H9 (cell line): ENCODE results near the gene ZMIZ1. TPM values are rescaled to one million over a fixed set of nuclear protein-coding genes. Genes with fewer than 3 reads are reported as not detected.

Experiments
- DNase-seq: peaks from one replicate; pipeline ENCODE4 v3.0.0-alpha.2; 2017
- H2AFZ ChIP-seq: one replicate; pipeline ENCODE4 v1.6.1; 2013; ENCODE audit warnings: mild to moderate bottlenecking, low read length, control low read depth, moderate library complexity
- H2AK5ac ChIP-seq: 2 replicates; pipeline ENCODE4 v1.6.1; 2013; ENCODE audit warnings: low read length, control low read depth, mixed read lengths; ENCODE audit not compliant: insufficient read length
- H2BK120ac ChIP-seq: one replicate; pipeline ENCODE4 v1.6.1; 2013; ENCODE audit warnings: low read depth, mild to moderate bottlenecking, low read length, control low read depth, inconsistent platforms; ENCODE audit not compliant: poor library complexity, severe bottlenecking
- H2BK12ac ChIP-seq: 2 replicates; pipeline ENCODE4 v1.6.1; 2013; ENCODE audit warnings: low read length, control low read depth, mixed read lengths, low read depth; ENCODE audit not compliant: insufficient read length
- H2BK15ac ChIP-seq: 2 replicates; pipeline ENCODE4 v1.6.1; 2013; ENCODE audit warnings: low read depth, low read length, control low read depth
- H2BK20ac ChIP-seq: one replicate; pipeline ENCODE4 v1.6.1; 2013; ENCODE audit warnings: low read depth, mild to moderate bottlenecking, low read length, control low read depth, inconsistent platforms; ENCODE audit not compliant: poor library complexity, severe bottlenecking
- H2BK5ac ChIP-seq: 2 replicates; pipeline ENCODE4 v1.6.1; 2013; ENCODE audit warnings: low read length, control low read depth, mixed read lengths; ENCODE audit not compliant: insufficient read length
- H3K14ac ChIP-seq: 2 replicates; pipeline ENCODE4 v1.6.1; 2013; ENCODE audit warnings: low read length, control low read depth; ENCODE audit not compliant: insufficient read depth
- H3K18ac ChIP-seq: 2 replicates; pipeline ENCODE4 v1.6.1; 2013; ENCODE audit warnings: low read depth, mild to moderate bottlenecking, mixed read lengths, low read length, control low read depth; ENCODE audit not compliant: insufficient read length
- H3K23ac ChIP-seq: 2 replicates; pipeline ENCODE4 v1.6.1; 2013; ENCODE audit warnings: low read length, control low read depth, mixed read lengths, low read depth; ENCODE audit not compliant: insufficient read length
- H3K23me2 ChIP-seq: 2 replicates; pipeline ENCODE4 v1.6.1; 2013; ENCODE audit warnings: low read depth, mild to moderate bottlenecking, mixed read lengths, low read length, control low read depth; ENCODE audit not compliant: insufficient read length, poor library complexity, severe bottlenecking
- H3K27ac ChIP-seq: 2 replicates; pipeline ENCODE4 v1.5.1; 2013; ENCODE audit warnings: low read length, control low read depth, mixed read lengths, low read depth; ENCODE audit not compliant: insufficient read length
- H3K27me3 ChIP-seq: 2 replicates; pipeline ENCODE4 v1.6.1; 2013; ENCODE audit warnings: low read length, control low read depth, inconsistent platforms; ENCODE audit not compliant: insufficient read depth
- H3K4ac ChIP-seq: 2 replicates; pipeline ENCODE4 v1.6.1; 2013; ENCODE audit warnings: low read depth, mild to moderate bottlenecking, control low read depth, inconsistent platforms, low read length, moderate library complexity
- H3K4me1 ChIP-seq: 2 replicates; pipeline ENCODE4 v1.6.1; 2013; ENCODE audit warnings: low read length, control low read depth, inconsistent platforms; ENCODE audit not compliant: insufficient read depth
- H3K4me2 ChIP-seq: 2 replicates; pipeline ENCODE4 v1.6.1; 2013; ENCODE audit warnings: low read length, control low read depth, mixed read lengths; ENCODE audit not compliant: insufficient read length, insufficient read depth
- H3K56ac ChIP-seq: 2 replicates; pipeline ENCODE4 v1.6.1; 2013; ENCODE audit warnings: low read depth, mild to moderate bottlenecking, mixed read lengths, low read length, control low read depth; ENCODE audit not compliant: insufficient read length
- H3K79me1 ChIP-seq: 2 replicates; pipeline ENCODE4 v1.6.1; 2013; ENCODE audit warnings: low read depth, mild to moderate bottlenecking, moderate library complexity, low read length, control low read depth, inconsistent platforms; ENCODE audit not compliant: insufficient read depth, poor library complexity, severe bottlenecking
- H3K79me2 ChIP-seq: 2 replicates; pipeline ENCODE4 v1.6.1; 2013; ENCODE audit warnings: low read length, control low read depth, inconsistent platforms; ENCODE audit not compliant: insufficient read depth
- H3K9ac ChIP-seq: 2 replicates; pipeline ENCODE4 v1.6.1; 2013; ENCODE audit warnings: low read length, control low read depth, mixed read lengths; ENCODE audit not compliant: insufficient read length; ENCODE audit errors: extremely low read depth
- H3K9me3 ChIP-seq: one replicate; pipeline ENCODE4 v1.6.1; 2013; ENCODE audit warnings: low read depth, low read length, inconsistent platforms; ENCODE audit not compliant: control insufficient read depth
- H3T11ph ChIP-seq: one replicate; pipeline ENCODE4 v1.6.1; 2013; ENCODE audit warnings: mild to moderate bottlenecking, low read length, control low read depth, inconsistent platforms
- H4K20me1 ChIP-seq: one replicate; pipeline ENCODE4 v1.6.1; 2013; ENCODE audit not compliant: control insufficient read depth, insufficient read length, insufficient read depth
- H4K5ac ChIP-seq: 2 replicates; pipeline ENCODE4 v1.6.1; 2013; ENCODE audit warnings: low read depth, mild to moderate bottlenecking, mixed read lengths, low read length, control low read depth; ENCODE audit not compliant: insufficient read length
- H4K8ac ChIP-seq: replicated peaks from 2 replicates; pipeline ENCODE4 v1.6.1; 2013; ENCODE audit warnings: low read length, control low read depth, mixed read lengths, low read depth; ENCODE audit not compliant: insufficient read length
- H4K91ac ChIP-seq: 2 replicates; pipeline ENCODE4 v1.6.1; 2013; ENCODE audit warnings: low read depth, mild to moderate bottlenecking, moderate library complexity, mixed read lengths, low read length, control low read depth; ENCODE audit not compliant: insufficient read length
- H3K27ac Mint-ChIP-seq, 3 experiments: 2 replicates in 2 of 3; 3 replicates in 1 of 3; pipeline ENCODE4 v1.8.0; 2020 to 2021; ENCODE audit warnings: mixed read lengths in 3 of 3, mild to moderate bottlenecking in 1 of 3, moderate library complexity in 1 of 3
- H3K27me3 Mint-ChIP-seq: 2 replicates; pipeline ENCODE4 v1.8.0; 2021; ENCODE audit warnings: low read depth, mild to moderate bottlenecking, moderate library complexity, mixed read lengths
- H3K36me3 Mint-ChIP-seq, 3 experiments: 2 replicates in 2 of 3; 3 replicates in 1 of 3; pipeline ENCODE4 v1.8.0; 2020 to 2021; ENCODE audit warnings: low read depth in 3 of 3, mixed read lengths in 3 of 3; ENCODE audit not compliant: insufficient read depth in 1 of 3
- H3K4me1 Mint-ChIP-seq, 2 experiments: 2 replicates each; pipeline ENCODE4 v1.8.0; 2020; ENCODE audit warnings: mixed read lengths in 2 of 2
- H3K4me3 Mint-ChIP-seq, 2 experiments: 2 replicates in 1 of 2; 3 replicates in 1 of 2; pipeline ENCODE4 v1.8.0; 2020 to 2021; ENCODE audit warnings: mild to moderate bottlenecking in 2 of 2, mixed read lengths in 2 of 2, moderate library complexity in 1 of 2
- H3K9me3 Mint-ChIP-seq, 2 experiments: 2 replicates in 1 of 2; 3 replicates in 1 of 2; pipeline ENCODE4 v1.8.0; 2020; ENCODE audit warnings: mild to moderate bottlenecking in 2 of 2, mixed read lengths in 2 of 2, moderate library complexity in 1 of 2
- CTCF ChIP-seq: fragments of 200-600 bp; sonication (generic); conservative IDR thresholded peaks from 3 replicates; pipeline ENCODE4 v1.8.0; 2021; ENCODE audit warnings: antibody characterized with exemption, mild to moderate bottlenecking
- WGBS: extraction: QIAGEN DNeasy Blood & Tissue Kit; methylation state at CpG from one replicate; pipeline ENCODE4 v1.1.7; 2013; ENCODE audit warnings: missing lambda C conversion rate, low lambda C conversion rate, mixed read lengths; ENCODE audit not compliant: insufficient read length; ENCODE audit errors: extremely low coverage; 5-methylcytosine and 5-hydroxymethylcytosine counted together
- total RNA-seq: library from RNA; stranded (reverse); gene quantifications from 2 replicates; pipeline ENCODE4 v1.2.1, GENCODE V29; 2021

Gene ZMIZ1
- total RNA-seq, 1 experiment from 2014 or later = 36.9 TPM

GRCh38 chr10:79182781-79183467 lies 114.2 kb downstream of the ZMIZ1 start:
- Histone ChIP-seq H3K9ac (no peak overlapping the region), H3K23me2 (no peaks in the 10 kb centered on the region), H4K91ac (no peak overlapping the region), H3K56ac (no peak overlapping the region), H2BK20ac (no peak overlapping the region), H3K4me1 (peaks cover 10% of the 10 kb centered on the region; the same call in 1 of the 2 replicates), H2BK12ac (no peak overlapping the region), H4K8ac (no peak overlapping the region), H2BK5ac (no peak overlapping the region), H2AFZ (no peak overlapping the region), H3K18ac (no peak overlapping the region), H2AK5ac (no peak overlapping the region), H3T11ph (no peak overlapping the region), H3K4ac (no peak overlapping the region), H3K9me3 (no peaks in the 10 kb centered on the region), H3K4me2 (no peak overlapping the region), H3K79me2 (no peaks in the 10 kb centered on the region), H3K23ac (no peak overlapping the region), H3K27me3 (no peaks in the 10 kb centered on the region), H3K27ac (no peak overlapping the region), H3K14ac (no peak overlapping the region), H4K20me1 (peaks cover 2% of the 10 kb centered on the region), H3K79me1 (no peaks in the 10 kb centered on the region), H4K5ac (no peak overlapping the region), H2BK15ac (no peak overlapping the region), H2BK120ac (no peak overlapping the region)
- no peak for TF ChIP-seq CTCF
- DNase-seq = no peak
- peaks cover 46 to 67% of the 10 kb centered on the region in 2 experiments for H3K4me1 Mint-ChIP-seq
- H3K27ac Mint-ChIP-seq = peak overlapping the region in 2 of 3 experiments; percentile 68 to 78; a peak in 2 of 7 replicates
- no peak overlapping the region for H3K4me3 Mint-ChIP-seq
- H3K9me3 Mint-ChIP-seq = no peaks in the 10 kb centered on the region
- no CpG with 5 or more reads among the region's 14 CpGs for WGBS
- peaks cover 0 to 7% (median 2%) of the 10 kb centered on the region in 3 experiments; a peak in 4 of 7 replicates for H3K36me3 Mint-ChIP-seq
- H3K27me3 Mint-ChIP-seq = no peaks in the 10 kb centered on the region; the same call in 1 of the 2 replicates
